Suppressor macrophage treated with lipopolysaccharide for 4 hours (primary cell): ENCODE results near the gene BHMT.
"Not testable (repeated sequence)": the region's sequence is repeated elsewhere in the genome, so short reads cannot be mapped to it uniquely, and the experiment has no call there.

Experiments
- DNase-seq: peaks from one replicate; pipeline ENCODE4 v3.0.0-alpha.2; 2020

Gene BHMT

GRCh38 chr5:79112703-79113058 lies 1.1 kb downstream of the BHMT start:
- DNase-seq = no peak

- DNase-seq = no peak
Observed at GRCh38 chr5:79119486-79119885, 7.9 kb downstream of the BHMT start.

- no peak for DNase-seq
Observed at GRCh38 chr5:79120221-79120620, 8.6 kb downstream of the BHMT start.

- peak; percentile 69 for DNase-seq
Observed at GRCh38 chr5:79122973-79123372, 11.4 kb downstream of the BHMT start.

GRCh38 chr5:79124607-79125006 lies 13.0 kb downstream of the BHMT start:
- no peak for DNase-seq

- DNase-seq = no peak
Observed at GRCh38 chr5:79130781-79131180, 19.2 kb downstream of the BHMT start.

GRCh38 chr5:79133121-79133656 lies 21.6 kb downstream of the BHMT start:
- DNase-seq = peak; percentile 79

- DNase-seq = peak; percentile 78
Observed at GRCh38 chr5:79133657-79134451, 22.2 kb downstream of the BHMT start.

GRCh38 chr5:79135790-79136553 lies 24.4 kb downstream of the BHMT start:
- no peak for DNase-seq

GRCh38 chr5:79136618-79137017 lies 25.0 kb downstream of the BHMT start:
- no peak for DNase-seq

- DNase-seq = no peak
Observed at GRCh38 chr5:79140553-79140952, 28.9 kb downstream of the BHMT start.

GRCh38 chr5:79143684-79144379 lies 32.2 kb downstream of the BHMT start:
- no peak for DNase-seq

- no peak for DNase-seq
Observed at GRCh38 chr5:79147076-79147475, 35.5 kb downstream of the BHMT start.

GRCh38 chr5:79149433-79149832 lies 37.8 kb downstream of the BHMT start:
- DNase-seq = no peak

GRCh38 chr5:79151942-79152671 lies 40.5 kb downstream of the BHMT start:
- DNase-seq = no peak

GRCh38 chr5:79157305-79157704 lies 45.7 kb downstream of the BHMT start:
- DNase-seq = no peak

GRCh38 chr5:79161647-79162046 lies 50.0 kb downstream of the BHMT start:
- not testable (repeated sequence) for DNase-seq

GRCh38 chr5:79168031-79168430 lies 56.4 kb downstream of the BHMT start:
- no peak for DNase-seq

- DNase-seq = no peak
Observed at GRCh38 chr5:79170661-79171060, 59.1 kb downstream of the BHMT start.

GRCh38 chr5:79171635-79172245 lies 60.1 kb downstream of the BHMT start:
- no peak for DNase-seq

- DNase-seq = no peak
Observed at GRCh38 chr5:79172269-79172668, 60.7 kb downstream of the BHMT start.

GRCh38 chr5:79173626-79174025 lies 62.0 kb downstream of the BHMT start:
- no peak for DNase-seq
